ENCODE data around the gene CYP26A1.

GRCh38 chr10:93074147-93074596, 479 bp downstream of the CYP26A1 start:
- no peak for TF ChIP-seq EZH2 (IDR thresholded peaks at IDR 0.05; ENCODE audit: borderline replicate concordance, low read depth, low read length, poor library complexity, severe bottlenecking)
- peak; percentile 48 for TF ChIP-seq CTCF (conservative IDR thresholded peaks at IDR 0.05; ENCODE audit: low read depth, low read length)
